ENCODE results near the gene SAMD7.

Gene SAMD7, protein sequence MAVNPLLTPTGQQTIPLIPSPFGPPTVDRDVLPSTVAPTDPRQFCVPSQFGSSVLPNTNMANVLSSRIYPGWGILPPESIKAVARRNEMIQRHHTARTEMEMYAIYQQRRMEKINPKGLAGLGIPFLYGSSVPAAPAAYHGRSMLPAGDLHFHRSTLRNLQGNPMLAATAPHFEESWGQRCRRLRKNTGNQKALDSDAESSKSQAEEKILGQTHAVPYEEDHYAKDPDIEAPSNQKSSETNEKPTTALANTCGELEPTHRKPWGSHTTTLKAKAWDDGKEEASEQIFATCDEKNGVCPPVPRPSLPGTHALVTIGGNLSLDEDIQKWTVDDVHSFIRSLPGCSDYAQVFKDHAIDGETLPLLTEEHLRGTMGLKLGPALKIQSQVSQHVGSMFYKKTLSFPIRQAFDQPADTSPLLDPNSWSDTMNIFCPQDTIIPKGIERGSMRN

DNA sequence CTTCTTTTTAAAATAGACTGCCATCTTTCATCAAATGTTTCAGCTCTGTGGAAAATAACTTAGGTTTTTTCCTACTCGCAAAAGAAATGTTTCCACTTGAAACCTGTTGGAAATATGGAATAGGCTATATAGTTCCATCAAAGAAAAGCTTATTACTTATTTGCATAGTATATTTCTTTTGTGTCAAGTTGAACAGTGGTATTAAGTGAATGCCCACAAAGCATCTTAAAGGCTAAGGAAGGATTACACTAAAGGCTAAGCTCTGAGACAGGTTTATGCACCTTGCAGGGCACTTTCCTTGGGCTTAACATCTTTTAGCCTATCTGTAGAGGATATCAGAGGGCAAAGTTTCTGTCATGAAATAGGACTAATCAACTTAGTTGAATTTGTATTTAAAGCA lies at the start of gene SAMD7:
Gene SAMD7, plus strand, starts transcription at position 301 of the 400 bp plus-strand sequence. CDS start 7,927 bp downstream, outside the sequence.
- no peak for DNase-seq

DNA sequence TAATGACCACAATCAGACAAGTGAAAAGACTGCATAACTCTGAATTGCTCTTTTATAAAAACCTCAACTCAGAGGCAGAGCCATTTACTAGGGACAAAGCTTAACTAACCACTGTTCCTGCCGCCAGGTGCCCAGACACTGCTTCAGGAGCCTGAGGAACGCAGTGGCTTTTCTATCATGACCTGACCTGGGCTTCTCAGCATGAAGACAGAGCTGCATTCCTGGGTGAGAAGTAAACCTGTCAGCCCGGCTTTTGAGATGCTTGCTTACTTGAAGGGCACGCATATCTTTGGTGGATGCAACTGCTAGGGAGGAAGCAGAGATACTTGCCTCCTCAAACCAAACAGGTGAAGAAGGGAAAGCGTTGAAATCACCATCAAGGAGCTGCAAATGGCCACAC lies 49.5 kb upstream of the SAMD7 start:
- DNase-seq, result no peak

DNA sequence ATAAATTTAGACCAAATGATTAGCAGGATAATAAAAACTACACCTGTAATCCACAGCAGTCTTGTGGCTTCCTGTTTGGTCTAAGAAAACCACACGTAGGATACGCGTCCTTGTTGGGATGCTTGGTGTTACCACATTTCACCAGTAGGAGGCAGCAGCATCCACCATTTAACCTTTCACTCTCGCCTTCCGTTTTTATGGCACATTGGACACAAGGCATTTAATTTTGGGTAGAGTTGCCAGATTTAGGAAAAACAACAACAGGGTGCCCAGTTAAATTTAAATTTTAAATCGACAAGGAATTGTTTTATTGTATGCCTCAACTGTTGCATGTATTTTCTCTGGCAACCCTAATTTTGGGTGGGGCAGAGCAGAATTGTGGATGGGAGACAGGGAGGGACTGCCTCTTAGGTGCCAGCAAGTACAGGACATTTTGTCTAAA lies 47.9 kb upstream of the SAMD7 start:
- peak; percentile 79 to 86 (median 81) for DNase-seq

DNA sequence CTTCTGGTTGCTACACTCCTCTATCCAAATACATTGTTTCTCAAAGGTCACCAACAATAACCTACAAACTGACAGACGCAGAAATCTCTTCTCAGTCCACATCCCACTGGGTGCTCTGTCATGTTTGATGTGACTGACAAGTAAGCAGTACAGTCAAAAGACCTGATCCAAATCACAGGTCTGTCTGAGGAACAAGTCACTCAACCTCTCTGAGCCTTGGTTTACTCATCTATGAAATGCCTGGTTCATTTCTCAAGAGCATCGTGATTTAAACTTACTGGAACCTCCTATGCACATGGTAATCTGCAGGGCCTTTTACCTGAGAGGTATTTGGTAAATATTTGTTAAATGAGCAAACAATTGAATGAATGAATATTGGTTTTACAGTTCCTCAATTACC lies 47.1 kb upstream of the SAMD7 start:
- DNase-seq, result no peak

DNA sequence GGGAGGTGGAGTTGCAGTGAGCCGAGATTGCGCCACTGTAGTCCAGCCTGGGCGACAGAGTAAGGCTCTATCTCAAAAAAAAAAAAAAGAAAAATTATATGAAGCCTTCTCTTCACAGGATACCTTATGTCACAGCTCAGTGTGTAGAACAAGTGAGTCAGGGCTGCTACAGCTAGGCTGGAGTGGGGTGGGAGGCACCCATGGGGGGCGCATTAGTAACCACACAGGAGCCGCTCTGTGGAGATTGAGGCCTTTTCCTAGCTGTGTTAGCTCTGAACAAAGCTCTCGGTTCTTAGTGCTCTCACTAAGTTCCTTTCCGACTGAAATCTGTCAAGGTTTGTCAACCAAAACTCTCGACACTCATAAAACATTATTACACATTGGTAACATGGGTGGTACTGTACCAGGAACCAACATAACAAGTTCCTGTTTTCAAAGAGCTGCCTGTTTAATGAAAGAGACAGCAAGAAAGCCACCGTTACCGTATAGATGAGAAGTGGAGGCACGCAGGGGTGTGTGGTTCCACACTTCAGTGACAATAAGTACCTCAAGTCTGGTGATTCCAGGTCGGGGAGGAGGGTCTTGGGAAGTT lies 46.1 kb upstream of the SAMD7 start:
- peak; percentile 17 to 67 (median 60) for DNase-seq

DNA sequence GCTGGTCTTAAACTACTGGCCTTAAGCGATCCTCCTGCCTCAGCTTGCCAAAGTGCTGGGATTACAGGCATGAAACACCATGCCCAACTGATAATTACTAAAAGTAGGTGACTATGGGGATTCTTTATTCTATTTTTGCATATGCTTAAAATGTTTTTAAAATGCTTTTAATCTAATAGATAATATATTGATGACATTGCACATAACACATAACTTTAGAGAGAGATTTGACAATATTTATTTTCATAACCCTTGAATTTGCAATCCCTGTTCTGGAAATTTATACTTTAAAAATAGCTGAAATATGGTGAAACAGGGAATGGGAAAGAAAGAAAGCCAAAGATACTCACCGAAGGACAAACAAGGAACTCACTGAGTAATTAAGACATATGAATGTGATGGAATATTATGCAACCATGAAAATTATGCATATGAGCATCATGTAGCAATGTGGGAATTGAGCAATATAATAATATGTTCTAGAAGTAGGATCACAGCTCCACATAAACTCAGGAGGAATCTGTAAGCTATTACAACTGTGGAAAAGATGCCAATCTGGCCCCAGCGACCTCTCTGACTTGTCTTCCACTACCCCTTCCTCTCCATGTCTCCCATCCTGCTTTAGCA lies 43.7 kb upstream of the SAMD7 start:
- DNase-seq, result no peak

DNA sequence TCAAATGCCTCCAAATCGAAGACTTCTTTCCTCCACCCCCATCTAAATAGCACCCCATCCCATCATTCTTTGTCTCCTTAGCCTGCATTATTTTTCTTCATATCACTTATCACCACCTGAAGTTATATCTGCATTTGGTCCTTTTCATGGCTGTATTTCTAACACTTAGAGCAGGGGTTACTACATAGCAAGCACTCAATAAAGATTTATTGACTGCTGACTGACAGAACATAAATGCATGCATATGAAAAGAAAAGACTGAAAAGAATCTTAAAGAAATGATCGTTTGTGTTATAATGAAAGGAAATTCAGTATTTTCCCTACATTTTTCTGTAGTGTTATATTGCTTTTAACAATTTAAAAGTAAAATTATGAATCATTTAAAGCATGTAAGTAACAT lies 43.0 kb upstream of the SAMD7 start:
- no peak for DNase-seq

DNA sequence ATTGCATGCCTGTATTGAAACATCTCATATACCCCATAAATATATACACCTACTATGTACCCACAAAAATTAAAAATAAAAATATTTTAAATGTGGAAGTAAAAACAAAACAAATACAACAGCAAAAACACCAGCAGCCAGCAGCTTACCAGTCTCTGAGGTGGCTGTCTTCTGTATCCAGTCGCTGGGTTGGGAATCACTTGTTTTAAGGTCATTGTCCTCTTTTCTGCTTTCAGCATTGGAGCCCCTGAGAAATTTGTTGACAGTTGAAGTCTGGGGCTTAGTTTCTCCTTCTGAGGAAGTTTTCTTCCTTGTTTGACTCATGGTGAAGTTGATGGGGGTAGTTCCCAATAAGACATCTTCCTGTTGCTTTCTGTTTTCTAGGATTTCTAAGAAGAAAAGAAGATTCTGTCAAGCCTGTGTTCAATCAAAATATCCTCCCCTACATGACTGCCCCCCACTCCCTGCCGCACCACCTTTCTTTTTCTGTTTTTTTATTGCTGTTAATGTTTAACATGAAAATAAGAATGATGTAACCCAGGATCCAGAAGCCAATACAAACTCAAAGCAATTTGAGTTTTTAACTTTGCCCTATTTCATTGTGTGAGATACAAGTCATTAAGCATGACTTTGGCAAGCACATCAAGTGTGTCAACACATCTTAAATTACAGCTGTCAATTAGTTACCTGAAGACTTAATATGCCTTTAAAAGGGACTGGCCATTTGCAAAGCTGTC lies 41.7 kb upstream of the SAMD7 start, which contains the start of gene LRRC31:
Gene LRRC31, minus strand, starts transcription at position 452 of the 737 bp plus-strand sequence. Its CDS starts 128 bp downstream, at position 324.
- peak; percentile 21 to 26 (median 26) for DNase-seq

DNA sequence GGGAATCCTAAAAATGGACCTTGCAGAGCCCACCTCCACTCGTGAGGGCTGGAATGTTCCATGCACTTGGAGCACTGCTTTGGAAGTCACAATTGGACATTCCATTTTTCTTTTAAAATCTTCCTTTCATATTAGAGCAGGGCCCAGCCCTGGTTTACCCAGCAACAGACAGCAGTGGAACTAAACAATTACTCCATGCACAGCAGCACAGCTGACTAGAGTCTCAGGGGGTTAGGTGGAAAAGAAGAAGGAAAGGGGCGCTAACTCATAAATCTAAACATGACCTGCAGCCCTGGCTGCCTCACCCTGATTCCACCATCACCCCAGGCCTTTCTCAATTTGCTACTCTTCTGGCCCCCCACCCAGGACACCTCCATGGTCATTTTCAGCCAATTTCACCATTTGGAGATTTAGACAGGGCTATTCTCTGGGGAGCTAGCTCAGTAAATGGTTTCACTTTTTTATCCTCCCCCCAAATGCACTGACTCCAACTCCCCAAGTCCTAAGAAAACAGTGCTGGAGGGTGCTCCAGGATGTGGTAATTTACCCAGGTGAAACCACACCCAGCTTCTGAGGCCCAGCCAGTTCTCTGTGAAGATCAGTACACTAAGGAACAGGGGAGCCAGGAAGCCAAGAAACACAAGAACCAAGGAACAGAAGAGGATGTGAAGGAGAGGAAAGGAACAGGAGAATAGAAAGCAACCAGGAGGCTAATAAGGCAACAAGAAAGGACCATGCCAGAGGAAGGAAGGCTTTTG lies 40.1 kb upstream of the SAMD7 start:
- DNase-seq, result no peak

DNA sequence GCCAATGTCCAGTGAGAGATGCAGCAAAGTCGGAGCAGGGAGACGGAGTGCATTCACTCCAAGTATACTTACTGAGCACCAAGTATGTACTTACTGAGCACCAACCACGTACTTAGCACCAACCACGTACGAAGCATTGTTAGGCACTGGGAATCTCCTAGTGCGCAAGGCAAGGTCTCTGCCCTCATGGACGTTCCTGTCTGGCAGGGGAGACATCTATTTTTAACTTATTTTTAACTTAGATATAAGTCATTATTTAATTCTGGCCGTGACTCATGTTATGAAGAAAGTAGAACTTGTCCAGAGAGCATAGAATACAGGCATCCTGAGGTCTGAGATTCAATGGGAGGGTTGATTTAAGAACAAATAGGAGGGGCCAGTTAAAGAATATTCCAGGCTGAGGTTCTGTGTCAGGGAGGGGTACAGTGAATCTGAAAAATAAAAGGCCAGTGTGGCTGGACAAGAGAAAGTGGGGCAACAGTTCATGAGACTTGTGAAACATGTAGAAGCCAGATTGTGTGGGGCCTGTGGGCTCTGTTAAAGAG lies 32.3 kb upstream of the SAMD7 start:
- DNase-seq, result no peak

DNA sequence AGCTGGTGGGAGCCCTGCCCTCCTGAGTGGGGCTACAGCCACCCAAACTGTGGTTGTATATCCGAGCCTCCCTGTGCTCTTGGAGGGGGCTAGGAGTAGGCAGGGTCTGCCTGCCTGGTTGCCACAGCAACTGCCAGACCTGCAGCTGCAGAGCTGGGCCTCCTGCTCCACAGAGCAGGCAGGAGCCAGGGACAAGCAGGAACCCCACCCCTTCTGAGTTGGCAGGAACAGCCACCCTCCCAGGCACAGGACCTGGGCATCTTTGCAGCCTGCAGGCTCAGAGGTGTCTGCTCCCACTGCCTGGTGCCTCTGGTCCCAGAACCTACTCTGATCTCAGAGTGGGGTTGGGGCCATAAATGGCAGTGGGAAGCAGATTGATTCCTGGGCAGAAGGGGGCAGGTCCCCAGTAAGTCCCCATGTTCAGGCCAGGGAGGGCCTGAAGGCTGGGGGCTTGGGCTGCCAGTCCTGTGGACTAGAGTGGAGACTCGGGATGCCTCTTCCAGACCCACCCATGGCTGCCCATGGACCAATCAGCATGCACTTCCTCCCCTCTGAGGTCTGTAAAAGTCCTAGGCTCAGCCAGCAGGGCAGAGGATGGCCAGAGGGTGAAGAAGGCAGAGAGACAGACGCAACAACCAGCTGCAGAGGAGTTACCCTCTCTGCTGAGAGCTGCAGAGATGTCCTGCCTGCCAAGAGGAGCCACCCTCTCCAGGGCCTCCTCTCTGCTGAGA lies 31.4 kb upstream of the SAMD7 start:
- DNase-seq, result no peak

DNA sequence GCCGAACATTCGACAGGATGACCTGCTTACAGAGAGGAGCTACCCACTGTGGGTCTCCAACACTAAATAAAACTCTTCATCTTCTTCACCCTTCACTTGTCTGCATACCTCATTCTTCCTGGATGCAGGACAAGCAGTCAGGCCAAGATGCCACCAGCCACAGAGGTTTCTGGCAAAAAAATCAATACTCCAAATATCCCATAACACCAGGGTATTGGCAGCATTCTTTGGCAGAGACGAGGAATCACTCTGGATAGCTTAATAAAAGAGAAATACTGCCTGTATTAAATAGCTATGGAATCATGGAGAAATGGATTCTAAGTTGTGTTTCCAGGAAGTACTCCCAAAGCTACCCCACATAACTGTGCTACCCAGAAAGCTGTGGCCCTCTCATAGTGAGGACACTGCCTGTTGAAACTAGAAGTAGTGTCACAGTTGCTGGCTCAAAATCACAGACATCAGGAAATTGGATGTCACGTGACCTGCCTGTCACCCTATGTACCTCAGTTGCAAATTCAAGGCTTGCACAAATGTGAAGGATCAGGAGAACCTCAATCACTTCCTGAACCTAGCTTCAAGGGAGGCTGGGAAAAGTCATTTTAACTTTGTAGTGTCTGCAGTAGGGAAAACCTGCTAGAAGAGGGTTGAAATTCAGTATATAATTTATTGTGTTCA lies 30.7 kb upstream of the SAMD7 start:
- DNase-seq, result no peak

DNA sequence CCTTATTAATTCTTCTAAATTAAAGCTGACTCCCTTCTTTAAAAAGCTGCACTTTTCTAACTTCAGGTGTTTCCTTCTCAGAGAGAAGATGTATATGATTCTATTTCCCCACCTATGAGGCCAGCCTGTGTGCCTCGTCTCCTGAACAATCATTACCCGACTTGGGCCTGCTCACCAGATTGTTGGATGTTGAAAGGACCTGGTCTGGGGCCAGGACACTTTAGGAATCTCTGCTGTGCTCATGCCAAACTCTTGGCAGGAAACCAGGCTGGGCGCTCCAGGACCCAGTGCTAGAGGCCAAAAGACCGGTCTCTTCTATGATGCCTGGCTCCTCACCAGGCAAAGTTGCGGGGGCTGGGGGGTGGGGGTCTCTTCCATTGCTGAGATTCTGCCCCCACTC lies 24.7 kb upstream of the SAMD7 start:
- no peak for DNase-seq

DNA sequence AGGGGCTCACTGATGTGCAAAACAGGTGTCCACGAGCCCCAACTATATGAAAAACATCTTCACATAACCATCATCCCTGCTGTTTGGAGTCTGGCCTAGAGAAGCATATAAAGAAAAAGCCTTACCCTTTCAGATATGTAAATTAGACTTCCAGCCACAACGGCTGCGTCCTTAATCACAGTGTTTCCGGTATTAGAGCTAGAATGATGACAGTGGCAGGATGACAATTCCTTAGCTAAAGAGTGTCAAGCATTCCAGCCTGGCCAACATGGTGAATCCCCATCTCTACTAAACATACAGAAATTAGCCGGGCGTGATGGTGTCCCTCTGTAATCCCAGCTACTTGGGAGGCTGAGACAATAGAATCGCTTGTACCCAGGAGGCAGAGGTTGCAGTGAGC lies 19.5 kb upstream of the SAMD7 start:
- DNase-seq, result no peak

DNA sequence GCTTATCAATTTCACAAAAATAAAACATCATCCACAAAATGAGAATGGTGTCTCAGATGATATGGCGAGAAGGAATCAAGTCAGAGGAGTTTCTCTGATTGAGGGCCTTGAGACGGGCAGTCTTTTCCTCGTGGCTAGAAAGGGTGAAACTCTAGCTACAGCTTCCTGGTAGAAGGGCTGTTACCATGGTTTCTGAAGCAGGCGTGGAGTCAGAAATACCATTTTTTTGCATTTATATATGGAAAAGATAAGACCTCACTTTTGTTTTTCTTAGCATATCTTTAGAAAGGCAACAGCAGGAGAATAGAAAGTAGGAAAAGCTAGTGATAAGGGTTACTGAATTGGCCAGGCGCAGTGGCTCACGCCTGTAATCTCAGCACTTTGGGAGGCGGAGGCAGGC lies 17.3 kb upstream of the SAMD7 start:
- no peak for DNase-seq

DNA sequence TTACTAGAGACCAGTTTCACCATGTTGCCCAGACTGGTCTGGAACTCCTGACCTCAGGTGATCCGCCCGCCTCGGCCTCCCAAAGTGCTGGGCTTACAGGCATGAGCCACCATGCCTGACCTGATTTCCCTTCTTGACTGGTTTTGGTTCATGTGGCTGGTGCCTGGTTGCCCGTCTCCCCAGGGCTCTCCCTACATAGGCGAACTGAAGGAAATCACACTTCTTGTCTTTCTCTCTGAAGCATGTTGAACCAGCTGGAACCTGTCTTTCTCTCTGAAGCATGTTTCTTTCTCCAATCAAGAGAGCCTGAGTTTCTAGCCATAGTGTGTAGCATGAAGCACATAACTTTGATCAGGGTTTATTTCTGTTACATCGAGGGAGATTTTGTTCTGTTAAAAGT lies 16.3 kb upstream of the SAMD7 start:
- no peak for DNase-seq

DNA sequence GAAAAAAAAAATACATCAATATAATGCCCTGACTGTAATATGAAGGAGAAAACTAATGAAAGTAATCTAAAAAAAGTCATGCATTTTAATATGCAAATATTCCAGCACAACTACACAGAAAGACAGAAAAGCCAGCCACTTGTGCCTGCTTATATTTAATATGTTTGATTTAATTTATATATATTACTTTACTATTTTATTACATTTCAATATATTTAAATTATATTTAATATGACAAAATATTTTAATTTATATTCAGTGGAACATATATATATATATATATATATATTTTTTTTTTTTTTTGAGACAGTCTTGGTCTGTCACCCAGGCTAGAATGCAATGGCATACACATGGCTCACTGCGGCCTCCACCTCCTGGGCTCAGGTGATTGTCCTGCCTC lies 14.1 kb upstream of the SAMD7 start:
- no peak for DNase-seq

DNA sequence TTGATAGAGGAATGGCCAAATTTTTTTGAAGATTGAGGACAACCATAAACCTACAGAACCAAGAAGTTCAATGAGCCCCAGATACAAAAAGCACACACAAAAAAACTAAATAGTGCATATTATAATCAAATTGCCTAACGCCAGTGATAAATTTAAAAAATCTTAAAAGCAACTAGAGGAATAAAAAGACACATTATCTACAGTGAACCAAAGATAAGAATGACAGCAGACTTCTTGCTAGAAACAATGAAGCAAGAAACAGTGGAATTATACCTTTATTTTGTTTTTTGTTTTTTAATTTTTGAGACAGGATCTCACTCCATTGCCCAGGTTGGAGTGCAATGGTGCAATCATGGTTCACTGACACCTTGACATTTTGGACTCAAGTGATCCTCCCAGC lies 9.9 kb upstream of the SAMD7 start:
- DNase-seq, result no peak

DNA sequence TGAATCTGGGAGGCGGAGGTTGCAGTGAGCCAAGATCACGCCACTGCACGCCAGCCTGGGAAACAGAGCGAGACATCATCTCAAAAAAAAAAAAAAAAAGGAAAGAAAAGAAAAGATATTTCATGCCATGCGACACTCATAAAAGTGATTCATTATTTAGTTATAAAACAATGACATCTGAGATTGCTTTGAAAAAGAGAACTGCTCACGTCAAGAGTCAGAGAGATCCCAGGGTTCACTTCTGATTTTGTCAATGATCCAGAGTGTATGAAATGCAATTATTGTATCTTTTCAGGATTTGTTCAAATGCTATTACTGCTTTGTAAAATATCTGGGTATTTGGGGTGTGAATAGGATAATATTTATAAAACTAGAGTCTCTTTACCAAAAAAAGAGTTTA lies 6.0 kb upstream of the SAMD7 start:
- DNase-seq, result no peak

DNA sequence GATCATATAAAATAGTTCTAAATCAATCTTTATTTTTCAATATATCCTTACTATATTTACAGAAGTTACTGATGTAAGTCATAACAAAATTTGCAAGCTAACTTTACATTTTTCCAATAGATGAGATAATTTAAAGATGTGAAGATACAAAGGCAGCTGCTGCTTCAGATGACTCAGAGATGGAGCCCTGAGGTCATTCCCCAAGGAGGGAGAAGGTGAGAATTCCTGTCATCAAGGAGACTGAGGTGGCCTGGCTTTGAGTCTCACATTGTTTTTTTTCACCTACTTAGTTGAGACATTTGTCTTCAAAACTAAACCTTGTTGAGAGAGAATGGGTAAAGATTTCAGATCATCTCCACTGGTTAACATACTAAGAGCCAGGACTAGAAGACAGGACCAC lies 3.9 kb upstream of the SAMD7 start:
- DNase-seq, result peak in 1 of 3 donors; percentile 6

DNA sequence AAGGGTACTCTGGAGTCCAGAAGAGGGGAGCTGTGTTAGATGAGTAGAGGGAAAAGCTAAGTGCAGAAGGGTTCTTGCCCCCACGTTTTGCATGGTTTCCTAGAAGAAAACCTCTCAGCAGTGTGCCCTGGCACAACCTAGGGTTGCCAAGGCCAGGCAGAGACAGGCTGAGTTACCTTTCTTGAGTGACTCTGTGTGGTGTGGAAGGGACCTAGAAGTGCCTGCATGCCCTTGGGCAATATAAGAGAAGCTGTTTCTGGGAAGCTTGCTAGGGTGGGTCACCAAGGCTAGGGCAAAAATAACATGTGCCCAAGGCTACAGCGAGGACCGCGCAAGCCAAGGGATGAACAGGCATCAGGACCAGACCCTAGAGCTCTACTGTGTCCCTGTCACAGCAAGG lies 3.4 kb upstream of the SAMD7 start:
- DNase-seq, result no peak

Data from suppressor macrophage treated with lipopolysaccharide for 1 hour (primary cell).